ENCODE results near the gene NEUROG3.

The NEUROG3 gene

GRCh38 chr10:69573056-69573806, at the start of gene NEUROG3:
Gene NEUROG3 (minus strand): TSS chr10:69573422. CDS start chr10:69573043, 379 bp downstream.
- DNase-seq = peak; percentile 29

GRCh38 chr10:69620625-69621024, 47.4 kb upstream of the NEUROG3 start:
- DNase-seq = no peak

GRCh38 chr10:69619626-69620025, 46.4 kb upstream of the NEUROG3 start:
- DNase-seq = no peak

- DNase-seq = no peak
These were observed 45.5 kb upstream of the NEUROG3 start for GRCh38 chr10:69618746-69619145.

GRCh38 chr10:69616358-69616757, 43.1 kb upstream of the NEUROG3 start:
- DNase-seq = no peak

GRCh38 chr10:69614130-69614529, 40.9 kb upstream of the NEUROG3 start:
- no peak for DNase-seq

GRCh38 chr10:69612760-69613159, 39.5 kb upstream of the NEUROG3 start:
- no peak for DNase-seq

GRCh38 chr10:69609077-69609476, 35.9 kb upstream of the NEUROG3 start:
- DNase-seq = no peak

- no peak for DNase-seq
These were observed 27.6 kb upstream of the NEUROG3 start for GRCh38 chr10:69600761-69601330.

- DNase-seq = no peak
These were observed 15.1 kb upstream of the NEUROG3 start for GRCh38 chr10:69588358-69588757.

- no peak for DNase-seq
These were observed 11.4 kb upstream of the NEUROG3 start for GRCh38 chr10:69584624-69585023.

GRCh38 chr10:69583106-69583505, 9.9 kb upstream of the NEUROG3 start:
- peak; percentile 13 for DNase-seq

- no peak for DNase-seq
These were observed 7.2 kb upstream of the NEUROG3 start for GRCh38 chr10:69580435-69580834.

GRCh38 chr10:69579464-69580060, 6.3 kb upstream of the NEUROG3 start:
- no peak for DNase-seq

GRCh38 chr10:69578508-69578991, 5.3 kb upstream of the NEUROG3 start:
- DNase-seq = no peak

- DNase-seq = peak; percentile 90
These were observed 4.3 kb upstream of the NEUROG3 start for GRCh38 chr10:69577268-69578232.

- no peak for DNase-seq
These were observed 3.3 kb upstream of the NEUROG3 start for GRCh38 chr10:69576334-69577011.

- no peak for DNase-seq
These were observed 2.0 kb upstream of the NEUROG3 start for GRCh38 chr10:69575164-69575722.

- DNase-seq = no peak
These were observed 1.4 kb upstream of the NEUROG3 start for GRCh38 chr10:69574571-69574978.

GRCh38 chr10:69572159-69573055, 815 bp downstream of the NEUROG3 start:
- no peak for DNase-seq

GRCh38 chr10:69571618-69572158, 1.5 kb downstream of the NEUROG3 start:
- DNase-seq = no peak
